ENCODE measurements around the gene DIAPH1. TPM values are rescaled to one million over a fixed set of nuclear protein-coding genes. Genes with fewer than 3 reads are reported as not detected.

DIAPH1 gene
- total and polyA plus RNA-seq, 4 donors = 51.5 to 74.7 (median 70.9) TPM

DNA sequence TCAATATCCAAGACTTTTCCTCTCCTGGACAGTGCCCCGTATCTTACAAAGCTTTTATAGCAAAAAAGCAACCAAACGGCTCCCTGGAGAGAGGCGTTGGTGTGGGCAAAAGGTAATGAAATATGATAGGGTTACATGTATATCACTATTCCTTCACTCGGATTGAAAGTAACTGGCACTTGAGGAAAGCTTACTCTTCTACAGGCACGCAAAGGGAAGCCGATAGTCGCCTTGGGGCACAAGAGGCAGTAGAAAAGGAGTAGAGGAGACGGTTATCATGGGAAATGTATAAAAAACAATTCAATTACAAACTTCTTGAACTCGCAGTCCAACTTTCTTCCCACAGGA, 1.1 kb downstream of the DIAPH1 start:
- Histone ChIP-seq H3K4me3 (ENCODE audit: low read depth in 1 of 3, low read length in 3 of 3) (peak overlapping the region; percentile 80 to 88 (median 83)), H3K4me1 (ENCODE audit: control insufficient read depth in 4 of 4, insufficient read depth in 4 of 4, low read length in 3 of 4) (peaks cover 2 to 47% (median 40%) of the 10 kb centered on the region in 4 donors), H3K36me3 (ENCODE audit: control insufficient read depth in 4 of 4, insufficient read depth in 3 of 4, low read depth in 1 of 4, low read length in 3 of 4) (peaks cover 3 to 16% (median 14%) of the 10 kb centered on the region in 4 donors), H3K27ac (ENCODE audit: low read depth in 1 of 2, low read length in 2 of 2) (peak overlapping the region; percentile 85 to 95), H3K27me3 (ENCODE audit: control insufficient read depth in 4 of 4, insufficient read depth in 4 of 4, low read length in 3 of 4) (no peaks in the 10 kb centered on the region), H3K9ac (ENCODE audit: low read depth in 1 of 2, low read length in 2 of 2) (peak overlapping the region; percentile 52 to 97), H3K9me3 (ENCODE audit: control insufficient read depth in 4 of 4, low read length in 3 of 4) (no peaks in the 10 kb centered on the region)
- no peak for DNase-seq (ENCODE audit: low spot score)
- 2% methylated on average over 9 of the region's 9 CpGs for WGBS
- no peak for TF ChIP-seq JUND (IDR thresholded peaks at IDR 0.05)
- no peak for TF ChIP-seq RAD21 (IDR thresholded peaks at IDR 0.05)

- H3K4me1 ChIP-seq (ENCODE audit: control insufficient read depth in 4 of 4, insufficient read depth in 4 of 4, low read length in 3 of 4) = peaks cover 2 to 52% (median 43%) of the 10 kb centered on the region in 4 donors
Observed at GRCh38 chr5:141617128-141617527, 1.7 kb downstream of the DIAPH1 start.

GRCh38 chr5:141615991-141616720, 2.6 kb downstream of the DIAPH1 start:
- 46% methylated on average over 9 of the region's 9 CpGs for WGBS
- Histone ChIP-seq H3K9ac (ENCODE audit: low read depth in 1 of 2, low read length in 2 of 2) (peak overlapping the region in 1 of 2 donors; percentile 69), H3K4me3 (ENCODE audit: low read depth in 1 of 3, low read length in 3 of 3) (peak overlapping the region; percentile 70 to 88 (median 80)), H3K9me3 (ENCODE audit: control insufficient read depth in 4 of 4, low read length in 3 of 4) (no peaks in the 10 kb centered on the region), H3K27me3 (ENCODE audit: control insufficient read depth in 4 of 4, insufficient read depth in 4 of 4, low read length in 3 of 4) (no peaks in the 10 kb centered on the region), H3K27ac (ENCODE audit: low read depth in 1 of 2, low read length in 2 of 2) (peak overlapping the region; percentile 19 to 85), H3K4me1 (ENCODE audit: control insufficient read depth in 4 of 4, insufficient read depth in 4 of 4, low read length in 3 of 4) (peaks cover 4 to 60% (median 45%) of the 10 kb centered on the region in 4 donors), H3K36me3 (ENCODE audit: control insufficient read depth in 4 of 4, insufficient read depth in 3 of 4, low read depth in 1 of 4, low read length in 3 of 4) (peaks cover 0 to 6% (median 3%) of the 10 kb centered on the region in 4 donors)
- DNase-seq (ENCODE audit: low spot score) = no peak
- TF ChIP-seq, protein P1, sequence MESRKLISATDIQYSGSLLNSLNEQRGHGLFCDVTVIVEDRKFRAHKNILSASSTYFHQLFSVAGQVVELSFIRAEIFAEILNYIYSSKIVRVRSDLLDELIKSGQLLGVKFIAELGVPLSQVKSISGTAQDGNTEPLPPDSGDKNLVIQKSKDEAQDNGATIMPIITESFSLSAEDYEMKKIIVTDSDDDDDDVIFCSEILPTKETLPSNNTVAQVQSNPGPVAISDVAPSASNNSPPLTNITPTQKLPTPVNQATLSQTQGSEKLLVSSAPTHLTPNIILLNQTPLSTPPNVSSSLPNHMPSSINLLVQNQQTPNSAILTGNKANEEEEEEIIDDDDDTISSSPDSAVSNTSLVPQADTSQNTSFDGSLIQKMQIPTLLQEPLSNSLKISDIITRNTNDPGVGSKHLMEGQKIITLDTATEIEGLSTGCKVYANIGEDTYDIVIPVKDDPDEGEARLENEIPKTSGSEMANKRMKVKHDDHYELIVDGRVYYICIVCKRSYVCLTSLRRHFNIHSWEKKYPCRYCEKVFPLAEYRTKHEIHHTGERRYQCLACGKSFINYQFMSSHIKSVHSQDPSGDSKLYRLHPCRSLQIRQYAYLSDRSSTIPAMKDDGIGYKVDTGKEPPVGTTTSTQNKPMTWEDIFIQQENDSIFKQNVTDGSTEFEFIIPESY (IDR thresholded peaks at IDR 0.05) = no peak
- TF ChIP-seq TAF1 (conservative IDR thresholded peaks at IDR 0.05) (no peak), CTCF (IDR thresholded peaks at IDR 0.05; ENCODE audit: low read depth, low read length, missing input control) (no peak), SP1 (IDR thresholded peaks at IDR 0.05) (no peak), YY1 (IDR thresholded peaks at IDR 0.05) (no peak), NR2F2 (IDR thresholded peaks at IDR 0.05) (no peak), JUND (IDR thresholded peaks at IDR 0.05) (no peak)

More at GRCh38 chr5:141617128-141617527, 1.7 kb downstream of the DIAPH1 start:
- TF ChIP-seq NR2F2 (IDR thresholded peaks at IDR 0.05) (no peak), HNF4A (conservative IDR thresholded peaks at IDR 0.05) (no peak), SP1 (IDR thresholded peaks at IDR 0.05) (no peak), EGR1 (IDR thresholded peaks at IDR 0.05; ENCODE audit: low read depth in 2 of 2) (no peak)
- TF ChIP-seq, protein P1 (IDR thresholded peaks at IDR 0.05) = no peak
- H3K9ac ChIP-seq (ENCODE audit: low read depth in 1 of 2, low read length in 2 of 2) = peak overlapping the region in 1 of 2 donors; percentile 97
- peak overlapping the region; percentile 80 to 88 (median 83) for H3K4me3 ChIP-seq (ENCODE audit: low read depth in 1 of 3, low read length in 3 of 3)
- no peak for DNase-seq (ENCODE audit: low spot score)
- H3K27ac ChIP-seq (ENCODE audit: low read depth in 1 of 2, low read length in 2 of 2) = peak overlapping the region; percentile 85 to 95
- 12% methylated on average over 2 of the region's 2 CpGs for WGBS
- H3K36me3 ChIP-seq (ENCODE audit: control insufficient read depth in 4 of 4, insufficient read depth in 3 of 4, low read depth in 1 of 4, low read length in 3 of 4) = peaks cover 1 to 15% (median 13%) of the 10 kb centered on the region in 4 donors
- H3K27me3 ChIP-seq (ENCODE audit: control insufficient read depth in 4 of 4, insufficient read depth in 4 of 4, low read length in 3 of 4) = no peaks in the 10 kb centered on the region
- no peaks in the 10 kb centered on the region for H3K9me3 ChIP-seq (ENCODE audit: control insufficient read depth in 4 of 4, low read length in 3 of 4)

Measured in liver (tissue), 9 donors.